Measurements from ENCODE around the gene EEF2KMT. TPM values are rescaled to one million over a fixed set of nuclear protein-coding genes. Genes with fewer than 3 reads are reported as not detected.
"Not testable (repeated sequence)": the region's sequence is repeated elsewhere in the genome, so short reads cannot be mapped to it uniquely, and the experiment has no call there.

Gene EEF2KMT, protein sequence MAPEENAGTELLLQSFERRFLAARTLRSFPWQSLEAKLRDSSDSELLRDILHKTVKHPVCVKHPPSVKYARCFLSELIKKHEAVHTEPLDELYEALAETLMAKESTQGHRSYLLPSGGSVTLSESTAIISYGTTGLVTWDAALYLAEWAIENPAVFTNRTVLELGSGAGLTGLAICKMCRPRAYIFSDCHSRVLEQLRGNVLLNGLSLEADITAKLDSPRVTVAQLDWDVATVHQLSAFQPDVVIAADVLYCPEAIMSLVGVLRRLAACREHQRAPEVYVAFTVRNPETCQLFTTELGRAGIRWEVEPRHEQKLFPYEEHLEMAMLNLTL
- total RNA-seq (10 to 100 TPM in 1 of 2 donors, 1 to 10 TPM in 1; 3.4 to 13.8 TPM), polyA plus RNA-seq (10 to 100 TPM in 1 of 2 donors, 1 to 10 TPM in 1; 6.6 to 14.2 TPM)
- long read RNA-seq, donor 1, partial matches to known transcripts = 0 of 3 reads
- long read RNA-seq, donor 1, other reads (novel, unspliced or antisense) = 0 of 3 reads
- long read RNA-seq, donor 2, partial matches to known transcripts = 0 of 1 reads
- long read RNA-seq, donor 2, other reads (novel, unspliced or antisense) = 0 of 1 reads
- long read RNA-seq, donor 3, partial matches to known transcripts = 0 of 4 reads
- long read RNA-seq, donor 3, other reads (novel, unspliced or antisense) = 0 of 4 reads
- long read RNA-seq, donor 4 = 0 reads
- long read RNA-seq, donor 5, partial matches to known transcripts = 0 of 5 reads
- long read RNA-seq, donor 5, other reads (novel, unspliced or antisense) = 0 of 5 reads

- ATAC-seq (ENCODE audit: insufficient read depth, low FRiP score) (peak; percentile 100), DNase-seq (peak; percentile 99)
- not testable (repeated sequence) for H3K36me3 ChIP-seq (ENCODE audit: control insufficient read depth in 4 of 4, insufficient read depth in 4 of 4, low read length in 4 of 4); H3K4me1 ChIP-seq (ENCODE audit: control insufficient read depth in 5 of 5, insufficient read depth in 5 of 5, low read length in 5 of 5); H3K9me3 ChIP-seq (ENCODE audit: control insufficient read depth in 4 of 4, insufficient read depth in 3 of 4, low read length in 3 of 4); H3K27me3 ChIP-seq (ENCODE audit: control insufficient read depth in 3 of 3, insufficient read depth in 3 of 3, low read length in 2 of 3)
- 1% methylated on average over 57 to 67 of the region's 67 CpGs for WGBS, 2 donors
- peak within 1 kb of the TSS; percentile 69 to 80 for H3K27ac ChIP-seq (ENCODE audit: low read depth in 1 of 2, low read length in 1 of 2)
- peak within 1 kb of the TSS in 1 of 2 donors; percentile 61 for H3K9ac ChIP-seq (ENCODE audit: insufficient read depth in 1 of 2, low read length in 2 of 2)
- peak within 1 kb of the TSS; percentile 52 for H3K4me3 ChIP-seq
Observed at GRCh38 chr16:5097470-5098220, at the start of gene EEF2KMT. TSS of gene EEF2KMT (minus strand) at chr16:5097795. CDS start at chr16:5097739, 56 bp downstream.

DNA sequence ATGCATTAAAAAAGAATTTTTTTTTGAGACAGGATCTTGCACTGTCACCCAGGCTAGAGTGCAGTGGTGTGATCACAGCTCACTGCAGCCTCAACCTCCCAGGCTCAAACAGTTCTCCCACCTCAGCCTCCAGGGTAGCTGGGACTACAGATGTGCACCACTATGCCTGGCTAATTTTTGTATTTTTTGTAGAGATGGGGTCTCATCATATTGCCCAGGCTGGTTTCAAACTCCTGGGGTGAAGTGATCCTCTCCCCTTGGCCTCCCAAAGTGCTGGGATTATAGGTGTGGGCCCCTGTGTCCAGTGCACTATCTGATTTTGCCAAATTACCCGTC, 47.0 kb upstream of the EEF2KMT start:
- H3K4me3 ChIP-seq; H3K4me1 ChIP-seq (ENCODE audit: control insufficient read depth in 5 of 5, insufficient read depth in 5 of 5, low read length in 5 of 5); H3K9ac ChIP-seq (ENCODE audit: insufficient read depth in 1 of 2, low read length in 2 of 2); H3K9me3 ChIP-seq (ENCODE audit: control insufficient read depth in 4 of 4, insufficient read depth in 3 of 4, low read length in 3 of 4); H3K27ac ChIP-seq (ENCODE audit: low read depth in 1 of 2, low read length in 1 of 2); H3K27me3 ChIP-seq (ENCODE audit: control insufficient read depth in 3 of 3, insufficient read depth in 3 of 3, low read length in 2 of 3); H3K36me3 ChIP-seq (ENCODE audit: control insufficient read depth in 4 of 4, insufficient read depth in 4 of 4, low read length in 4 of 4); ATAC-seq (ENCODE audit: insufficient read depth, low FRiP score); DNase-seq: not testable (repeated sequence)
- WGBS, 2 donors = 74 to 83% methylated on average over 1 of the region's 1 CpG

GRCh38 chr16:5143761-5144620, 46.4 kb upstream of the EEF2KMT start:
- TF ChIP-seq CTCF (IDR thresholded peaks at IDR 0.05; ENCODE audit: control extremely low read depth, extremely low read depth) = no peak
- H3K4me1 ChIP-seq (ENCODE audit: control insufficient read depth in 5 of 5, insufficient read depth in 5 of 5, low read length in 5 of 5) = no peaks in the 10 kb centered on the region
- no peak for ATAC-seq (ENCODE audit: insufficient read depth, low FRiP score)
- no peak for DNase-seq
- no peak overlapping the region for H3K4me3 ChIP-seq
- no peak overlapping the region for H3K27ac ChIP-seq (ENCODE audit: low read depth in 1 of 2, low read length in 1 of 2)
- H3K9me3 ChIP-seq (ENCODE audit: control insufficient read depth in 4 of 4, insufficient read depth in 3 of 4, low read length in 3 of 4) = no peaks in the 10 kb centered on the region
- H3K36me3 ChIP-seq (ENCODE audit: control insufficient read depth in 4 of 4, insufficient read depth in 4 of 4, low read length in 4 of 4) = no peaks in the 10 kb centered on the region
- H3K9ac ChIP-seq (ENCODE audit: insufficient read depth in 1 of 2, low read length in 2 of 2) = no peak overlapping the region
- WGBS, 2 donors = 75 to 78% methylated on average over 7 of the region's 7 CpGs
- no peaks in the 10 kb centered on the region for H3K27me3 ChIP-seq (ENCODE audit: control insufficient read depth in 3 of 3, insufficient read depth in 3 of 3, low read length in 2 of 3)

DNA sequence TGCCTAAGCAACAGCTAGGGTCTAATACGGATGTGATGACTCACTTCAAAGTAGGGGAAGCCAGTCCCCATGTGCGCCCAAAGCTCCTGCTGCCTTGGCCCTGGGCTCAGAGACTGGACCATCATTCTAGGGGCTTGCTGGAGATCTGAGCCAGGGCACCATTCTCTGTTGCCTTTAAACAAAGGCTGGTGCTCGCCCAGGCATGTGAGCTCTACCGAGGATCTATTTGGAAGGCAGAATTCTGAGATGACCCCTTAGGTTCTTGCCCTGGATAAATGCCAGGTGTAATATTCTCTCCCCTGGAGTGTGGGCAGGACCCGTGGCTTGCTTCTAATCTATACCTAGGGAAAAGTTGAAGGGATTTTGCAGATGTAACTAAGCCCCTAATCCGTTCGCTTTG, 42.6 kb upstream of the EEF2KMT start:
- not testable (repeated sequence) for DNase-seq; H3K9ac ChIP-seq (ENCODE audit: insufficient read depth in 1 of 2, low read length in 2 of 2); H3K27ac ChIP-seq (ENCODE audit: low read depth in 1 of 2, low read length in 1 of 2); H3K27me3 ChIP-seq (ENCODE audit: control insufficient read depth in 3 of 3, insufficient read depth in 3 of 3, low read length in 2 of 3); H3K4me1 ChIP-seq (ENCODE audit: control insufficient read depth in 5 of 5, insufficient read depth in 5 of 5, low read length in 5 of 5); H3K9me3 ChIP-seq (ENCODE audit: control insufficient read depth in 4 of 4, insufficient read depth in 3 of 4, low read length in 3 of 4); ATAC-seq (ENCODE audit: insufficient read depth, low FRiP score); H3K36me3 ChIP-seq (ENCODE audit: control insufficient read depth in 4 of 4, insufficient read depth in 4 of 4, low read length in 4 of 4); H3K4me3 ChIP-seq
- 63 to 77% methylated on average over 7 of the region's 7 CpGs for WGBS, 2 donors

GRCh38 chr16:5134739-5135452, 37.3 kb upstream of the EEF2KMT start:
- not testable (repeated sequence) for H3K9ac ChIP-seq (ENCODE audit: insufficient read depth in 1 of 2, low read length in 2 of 2); ATAC-seq (ENCODE audit: insufficient read depth, low FRiP score); H3K9me3 ChIP-seq (ENCODE audit: control insufficient read depth in 4 of 4, insufficient read depth in 3 of 4, low read length in 3 of 4); H3K4me1 ChIP-seq (ENCODE audit: control insufficient read depth in 5 of 5, insufficient read depth in 5 of 5, low read length in 5 of 5); H3K27me3 ChIP-seq (ENCODE audit: control insufficient read depth in 3 of 3, insufficient read depth in 3 of 3, low read length in 2 of 3); H3K27ac ChIP-seq (ENCODE audit: low read depth in 1 of 2, low read length in 1 of 2); H3K36me3 ChIP-seq (ENCODE audit: control insufficient read depth in 4 of 4, insufficient read depth in 4 of 4, low read length in 4 of 4); H3K4me3 ChIP-seq
- WGBS, 2 donors = 31 to 36% methylated on average over 13 of the region's 13 CpGs
- peak; percentile 13 to 39 (median 38) for DNase-seq

DNA sequence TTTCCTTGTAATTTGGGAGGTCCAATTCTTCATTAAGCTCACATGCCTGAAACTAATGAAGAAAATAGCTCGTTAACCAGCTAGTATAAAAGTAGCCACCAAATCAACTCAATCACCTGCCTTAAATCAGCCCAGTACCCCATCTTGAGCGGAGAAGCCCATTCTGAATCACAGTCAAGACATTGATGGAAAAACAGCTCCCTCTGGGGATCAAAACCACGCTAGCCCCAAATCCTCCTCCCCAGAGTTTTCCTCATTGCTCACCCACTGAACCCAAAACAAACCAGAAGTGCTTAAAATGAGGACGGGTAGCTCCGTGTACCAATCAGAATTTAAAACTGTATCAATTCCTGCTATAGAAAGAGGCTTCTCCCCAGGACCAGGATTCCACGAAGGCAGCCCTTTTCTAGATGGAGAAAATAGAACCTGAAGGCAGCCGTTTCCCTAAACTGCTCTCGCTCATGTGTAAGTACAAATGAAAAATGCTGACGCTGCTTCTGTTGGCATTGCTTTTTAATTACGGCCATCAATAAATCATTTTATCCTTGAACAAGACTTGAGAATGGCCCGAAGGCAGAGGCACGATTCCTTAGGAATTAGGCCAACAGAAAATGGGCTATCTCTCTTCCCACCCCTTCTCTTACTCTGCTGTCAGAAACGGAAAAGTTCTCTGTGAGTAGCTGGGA, 35.5 kb upstream of the EEF2KMT start:
- H3K9me3 ChIP-seq (ENCODE audit: control insufficient read depth in 4 of 4, insufficient read depth in 3 of 4, low read length in 3 of 4); H3K27ac ChIP-seq (ENCODE audit: low read depth in 1 of 2, low read length in 1 of 2); H3K4me3 ChIP-seq; H3K27me3 ChIP-seq (ENCODE audit: control insufficient read depth in 3 of 3, insufficient read depth in 3 of 3, low read length in 2 of 3); H3K4me1 ChIP-seq (ENCODE audit: control insufficient read depth in 5 of 5, insufficient read depth in 5 of 5, low read length in 5 of 5); ATAC-seq (ENCODE audit: insufficient read depth, low FRiP score); H3K36me3 ChIP-seq (ENCODE audit: control insufficient read depth in 4 of 4, insufficient read depth in 4 of 4, low read length in 4 of 4): not testable (repeated sequence)
- H3K9ac ChIP-seq (ENCODE audit: insufficient read depth in 1 of 2, low read length in 2 of 2) = peak overlapping the region in 1 of 2 donors; percentile 19
- peak in 2 of 3 donors; percentile 11 to 32 for DNase-seq
- WGBS, 2 donors = 46 to 55% methylated on average over 13 of the region's 13 CpGs

All from lung (tissue), 16 donors.